GM12892 (cell line): ENCODE data around the gene DLX1.

Experiments
- POLR2A ChIP-seq: IDR thresholded peaks from 2 replicates; pipeline ENCODE4 v1.6.1; 2011; ENCODE audit warnings: low read depth, low read length, control low read depth
- POLR2AphosphoS5 ChIP-seq: IDR thresholded peaks from 2 replicates; pipeline ENCODE4 v1.6.1; 2011; ENCODE audit warnings: low read depth, low read length, control low read depth

DNA sequence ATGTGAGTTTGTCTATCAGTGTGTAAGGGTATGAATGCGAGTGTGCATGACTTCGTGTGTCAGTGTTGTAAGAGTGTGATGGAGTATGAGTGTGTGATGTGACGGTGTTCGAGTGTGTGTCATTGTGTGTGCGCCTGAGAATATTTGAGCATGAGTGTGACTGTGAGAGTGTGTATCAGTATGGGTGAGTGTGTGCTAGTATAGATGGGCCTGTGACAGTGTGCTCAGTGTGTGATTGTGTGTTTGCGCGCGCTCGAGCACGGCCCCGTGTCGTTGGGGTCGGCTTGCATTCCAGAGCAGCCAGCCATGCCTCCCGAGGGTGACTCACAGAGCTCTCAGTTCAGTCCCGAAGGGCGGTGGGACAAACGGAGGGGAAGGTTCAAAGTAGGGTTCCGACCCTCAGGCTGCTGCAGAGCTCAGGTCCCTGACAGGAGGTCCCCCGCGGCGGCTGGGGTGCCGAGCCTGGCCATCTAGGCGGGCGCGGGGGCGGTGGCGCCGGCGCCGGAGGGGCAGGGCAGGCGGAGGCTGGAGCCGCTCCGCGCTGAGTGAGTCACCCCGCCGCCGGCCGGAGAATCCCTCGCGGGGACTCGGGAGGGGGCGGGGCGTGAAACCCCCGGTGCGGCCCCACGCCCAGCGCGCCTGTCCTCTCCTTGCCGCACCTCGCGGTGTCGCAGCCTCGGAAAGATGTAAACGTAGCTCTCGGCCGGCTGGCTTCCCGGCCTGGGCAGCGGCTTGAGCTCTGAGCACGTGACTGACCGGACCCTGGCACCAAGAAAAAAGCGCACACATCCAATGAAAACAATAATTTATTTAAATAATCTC lies 13.6 kb downstream of the DLX1 start:
- TF ChIP-seq POLR2A (no peak), POLR2AphosphoS5 (no peak)
